Uterus (tissue), 2 donors: ENCODE data around the gene BCAN.

Source experiments
- POLR2A ChIP-seq, 2 donors: fragments of 450-650 bp; IDR thresholded peaks; one replicate each; pipeline ENCODE4 v1.6.1; 2016; ENCODE audit warnings: antibody characterized with exemption in 2 of 2, mild to moderate bottlenecking in 1 of 2, moderate library complexity in 1 of 2
- TF ChIP-seq, protein P1 (sequence below), 4 experiments: fragments of 200-600 bp in 2 of 4; fragments of 450-650 bp in 2 of 4; sonication (generic) in 2 of 4; IDR thresholded peaks; one replicate each; pipeline ENCODE4 v1.5.1; 2016 to 2019; ENCODE audit warnings: antibody characterized with exemption in 4 of 4, mild to moderate bottlenecking in 2 of 4, moderate library complexity in 1 of 4

DNA sequence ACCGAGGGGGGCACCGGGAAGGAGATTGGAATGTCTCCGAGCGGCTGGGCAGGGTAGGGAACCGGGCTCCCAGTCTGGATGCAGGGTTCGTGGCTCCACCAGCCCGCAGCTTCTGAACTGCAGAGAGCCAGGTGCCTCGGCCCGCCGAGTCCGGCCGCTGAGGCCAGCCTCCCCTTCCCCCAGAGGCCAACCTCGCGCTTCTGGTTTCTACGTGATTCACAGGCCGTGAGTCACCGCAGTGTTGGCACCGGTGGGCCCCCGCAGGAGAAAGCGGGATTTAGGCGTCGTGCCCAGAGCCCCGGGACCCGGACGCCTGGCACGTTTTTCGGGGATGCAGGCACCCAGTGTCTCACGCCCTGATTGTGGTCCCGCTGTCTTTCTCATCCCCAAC, 63.0 kb downstream of the BCAN start:
- TF ChIP-seq, protein P1, sequence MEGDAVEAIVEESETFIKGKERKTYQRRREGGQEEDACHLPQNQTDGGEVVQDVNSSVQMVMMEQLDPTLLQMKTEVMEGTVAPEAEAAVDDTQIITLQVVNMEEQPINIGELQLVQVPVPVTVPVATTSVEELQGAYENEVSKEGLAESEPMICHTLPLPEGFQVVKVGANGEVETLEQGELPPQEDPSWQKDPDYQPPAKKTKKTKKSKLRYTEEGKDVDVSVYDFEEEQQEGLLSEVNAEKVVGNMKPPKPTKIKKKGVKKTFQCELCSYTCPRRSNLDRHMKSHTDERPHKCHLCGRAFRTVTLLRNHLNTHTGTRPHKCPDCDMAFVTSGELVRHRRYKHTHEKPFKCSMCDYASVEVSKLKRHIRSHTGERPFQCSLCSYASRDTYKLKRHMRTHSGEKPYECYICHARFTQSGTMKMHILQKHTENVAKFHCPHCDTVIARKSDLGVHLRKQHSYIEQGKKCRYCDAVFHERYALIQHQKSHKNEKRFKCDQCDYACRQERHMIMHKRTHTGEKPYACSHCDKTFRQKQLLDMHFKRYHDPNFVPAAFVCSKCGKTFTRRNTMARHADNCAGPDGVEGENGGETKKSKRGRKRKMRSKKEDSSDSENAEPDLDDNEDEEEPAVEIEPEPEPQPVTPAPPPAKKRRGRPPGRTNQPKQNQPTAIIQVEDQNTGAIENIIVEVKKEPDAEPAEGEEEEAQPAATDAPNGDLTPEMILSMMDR (IDR thresholded peaks at IDR 0.05) = no peak
- TF ChIP-seq POLR2A (IDR thresholded peaks at IDR 0.05) = no peak
